HCT116 (cell line): ENCODE data around the gene PRR35. TPM values are rescaled to one million over a fixed set of nuclear protein-coding genes. Genes with fewer than 3 reads are reported as not detected.

Source experiments
- ATAC-seq: fragments of 200-7000 bp; cut with Tn5 transposase; 2 replicates; pipeline ENCODE4 v1.9.1; 2020; ENCODE audit warnings: mild to moderate bottlenecking, moderate library complexity
- BruUV-seq: library from RNA; stranded (reverse); fragments of 400-500 nt; replicated peaks from 2 replicates; lab custom pipeline; 2021; lab: Mats Ljungman, UMichigan
- CTCF ChIA-PET: fragments of 300-600 bp; sonication (Branson Sonifier 250); formaldehyde crosslinking; loops from one replicate; lab custom pipeline; 2021; ENCODE audit warnings: antibody characterized with exemption; lab: Charles Lee
- POLR2A ChIA-PET: fragments of 300-600, 350-600 bp; sonication (Branson Sonifier 250); formaldehyde crosslinking; loops from one replicate; lab custom pipeline; 2021; ENCODE audit warnings: antibody characterized with exemption; lab: Charles Lee
- RAD21 ChIA-PET, 2 experiments: fragments of 300-600 bp; sonication (Branson Sonifier 250); formaldehyde crosslinking; loops; one replicate each; lab custom pipeline; 2023; ENCODE audit warnings: low total read pairs in 2 of 2; ENCODE audit not compliant: uncharacterized antibody in 2 of 2, unreplicated experiment in 2 of 2, low non-redundant PET in 1 of 2; lab: Charles Lee
- DNase-seq: peaks from one replicate; pipeline ENCODE4 v3.0.0-alpha.2; 2010; ENCODE audit warnings: low read depth, low spot score
- H2AFZ ChIP-seq: fragments of 200-600 bp; shearing (Covaris generic), sonication (generic); 2 replicates; pipeline ENCODE4 v1.6.1; 2017; ENCODE audit warnings: low read depth, mixed run types, mixed read lengths, antibody characterized with exemption, low read length; ENCODE audit not compliant: poor library complexity, severe bottlenecking
- H3K27ac ChIP-seq: 2 replicates; pipeline ENCODE4 v1.5.1; 2012; ENCODE audit warnings: low read depth, low read length
- H3K27me3 ChIP-seq: fragments of 200-600 bp; sonication (generic); 2 replicates; pipeline ENCODE4 v1.6.1; 2016; ENCODE audit warnings: mixed run types, low read length, mixed read lengths; ENCODE audit not compliant: insufficient read depth
- H3K36me3 ChIP-seq, 2 experiments: fragments of 200-500 bp in 1 of 2; fragments of 200-600 bp in 1 of 2; sonication (Bioruptor generic) in 1 of 2; sonication (generic) in 1 of 2; 2 replicates each; pipeline versions ENCODE4 v1.5.1 to v1.6.1; 2014 to 2016; ENCODE audit warnings: low read length in 2 of 2, inconsistent platforms in 1 of 2, mixed read lengths in 1 of 2, mixed run types in 1 of 2; ENCODE audit not compliant: insufficient read depth in 2 of 2, control insufficient read depth in 1 of 2
- H3K4me1 ChIP-seq, 2 experiments: fragments of 200-600 bp in 1 of 2; sonication (generic) in 1 of 2; 2 replicates each; pipeline versions ENCODE4 v1.5.1 to v1.6.1; 2012 to 2017; ENCODE audit warnings: low read length in 2 of 2, inconsistent platforms in 1 of 2, mild to moderate bottlenecking in 1 of 2, mixed read lengths in 1 of 2, mixed run types in 1 of 2, moderate library complexity in 1 of 2; ENCODE audit not compliant: insufficient read depth in 2 of 2, control insufficient read depth in 1 of 2
- H3K4me2 ChIP-seq: fragments of 200-600 bp; sonication (generic); 2 replicates; pipeline ENCODE4 v1.6.1; 2017; ENCODE audit warnings: mixed run types, low read length, mixed read lengths
- H3K4me3 ChIP-seq, 2 experiments: fragments of 200-600 bp in 1 of 2; sonication (generic) in 1 of 2; replicated peaks in 1 of 2; 2 replicates each; pipeline ENCODE4 v1.5.1; 2011 to 2016; ENCODE audit warnings: low read length in 2 of 2, control low read depth in 1 of 2, low read depth in 1 of 2, mild to moderate bottlenecking in 1 of 2, mixed read lengths in 1 of 2, mixed run types in 1 of 2
- H3K79me2 ChIP-seq: fragments of 200-600 bp; sonication (generic); 2 replicates; pipeline ENCODE4 v1.6.1; 2017; ENCODE audit warnings: mild to moderate bottlenecking, mixed run types, low read length, moderate library complexity, mixed read lengths; ENCODE audit not compliant: insufficient read depth
- H3K9ac ChIP-seq: fragments of 200-600 bp; sonication (generic); 2 replicates; pipeline ENCODE4 v1.6.1; 2016; ENCODE audit warnings: low read length, mixed read lengths
- H3K9me2 ChIP-seq: fragments of 200-600 bp; sonication (generic), shearing (Covaris generic); 2 replicates; pipeline ENCODE4 v1.6.1; 2017; ENCODE audit warnings: mixed run types, mild to moderate bottlenecking, moderate library complexity; ENCODE audit not compliant: insufficient read depth
- H3K9me3 ChIP-seq, 2 experiments: fragments of 200-500 bp in 1 of 2; fragments of 200-600 bp in 1 of 2; sonication (Bioruptor generic) in 1 of 2; sonication (generic) in 1 of 2; 2 replicates each; pipeline ENCODE4 v1.6.1; 2014 to 2017; ENCODE audit warnings: low read length in 2 of 2, mixed read lengths in 2 of 2, inconsistent platforms in 1 of 2, low read depth in 1 of 2, mild to moderate bottlenecking in 1 of 2, mixed run types in 1 of 2, moderate library complexity in 1 of 2; ENCODE audit not compliant: control insufficient read depth in 1 of 2, insufficient read depth in 1 of 2
- H4K20me1 ChIP-seq: fragments of 200-600 bp; sonication (generic), shearing (Covaris generic); 2 replicates; pipeline ENCODE4 v1.6.1; 2017; ENCODE audit warnings: mixed run types, mild to moderate bottlenecking, moderate library complexity; ENCODE audit not compliant: insufficient read depth
- CBX3 ChIP-seq: IDR thresholded peaks from 2 replicates; pipeline ENCODE4 v1.6.1; 2012; ENCODE audit warnings: low read depth
- CEBPB ChIP-seq: IDR thresholded peaks from 2 replicates; pipeline ENCODE4 v1.6.1; 2012; ENCODE audit warnings: low read depth
- EGR1 ChIP-seq: IDR thresholded peaks from 2 replicates; pipeline ENCODE4 v1.6.1; 2012; ENCODE audit warnings: low read depth
- EZH2 ChIP-seq: fragments of 200-600 bp; sonication (generic); IDR thresholded peaks from 2 replicates; pipeline ENCODE4 v1.6.1; 2017; ENCODE audit warnings: antibody characterized with exemption, mixed run types
- EZH2phosphoT487 ChIP-seq: fragments of 200-600 bp; IDR thresholded peaks from 2 replicates; pipeline ENCODE4 v1.6.1; 2018; ENCODE audit warnings: antibody characterized with exemption, borderline replicate concordance
- FOSL1 ChIP-seq: IDR thresholded peaks from 2 replicates; pipeline ENCODE4 v1.6.1; 2012; ENCODE audit warnings: low read depth
- JUND ChIP-seq: IDR thresholded peaks from 2 replicates; pipeline ENCODE4 v1.6.1; 2012
- POLR2A ChIP-seq: IDR thresholded peaks from 2 replicates; pipeline ENCODE4 v1.7.0; 2011; ENCODE audit warnings: borderline replicate concordance; ENCODE audit not compliant: insufficient read depth, insufficient read length; ENCODE audit errors: extremely low read depth
- TCF7L2 ChIP-seq: IDR thresholded peaks from 2 replicates; pipeline ENCODE4 v1.7.0; 2011; ENCODE audit warnings: borderline replicate concordance, inconsistent platforms; ENCODE audit not compliant: insufficient read depth, insufficient read length; ENCODE audit errors: extremely low read depth
- YY1 ChIP-seq: IDR thresholded peaks from 2 replicates; pipeline ENCODE4 v1.6.1; 2011; ENCODE audit warnings: low read length, low read depth, moderate library complexity, mild to moderate bottlenecking; ENCODE audit not compliant: insufficient replicate concordance; ENCODE audit errors: extremely low read depth
- ZFX ChIP-seq: fragments of 450-650 bp; IDR thresholded peaks from 2 replicates; pipeline ENCODE4 v1.6.1; 2017
- intact Hi-C: fragments of 100-400 bp; cut with micrococcal nuclease; formaldehyde crosslinking; loops from 2 replicates; pipeline ENCODE4 v1.10.0; 2022
- total RNA-seq: library from RNA; stranded (reverse); gene quantifications from one replicate; pipeline ENCODE4 v1.2.1, GENCODE V29; 2021; ENCODE audit not compliant: unreplicated experiment
- TF ChIP-seq, protein P1 (sequence below): IDR thresholded peaks from 2 replicates; pipeline ENCODE4 v1.6.1; 2012
- TF ChIP-seq, protein P2 (sequence below): IDR thresholded peaks from 2 replicates; pipeline ENCODE4 v1.6.1; 2011; ENCODE audit warnings: mild to moderate bottlenecking, low read length, moderate library complexity; ENCODE audit not compliant: insufficient replicate concordance; ENCODE audit errors: extremely low read depth
- TF ChIP-seq, protein P3 (sequence below): IDR thresholded peaks from 2 replicates; pipeline ENCODE4 v1.6.1; 2012; ENCODE audit warnings: low read depth

PRR35 gene
- total RNA-seq, 1 experiment from 2014 or later: not detected

DNA sequence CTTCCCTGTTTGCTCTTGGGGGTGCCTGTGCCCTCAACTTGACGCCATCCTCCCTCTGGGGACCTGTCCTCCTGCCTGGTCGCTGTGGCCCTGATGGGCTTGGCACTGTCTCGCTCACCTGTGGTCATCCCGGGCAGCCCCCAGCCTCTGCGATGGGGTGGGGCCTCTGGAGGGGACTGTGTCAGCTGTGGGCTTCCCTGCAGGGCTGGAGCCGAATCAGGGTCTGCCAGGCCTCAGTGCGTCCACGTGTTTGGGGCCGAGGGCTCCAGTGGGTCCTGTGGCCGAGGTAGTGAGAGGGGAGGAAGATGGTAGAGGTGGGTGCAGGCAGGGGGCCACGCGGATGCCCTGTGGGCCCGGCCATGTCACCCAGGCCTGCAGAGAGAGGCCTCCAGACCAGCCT, 17.6 kb downstream of the PRR35 start:
- Histone ChIP-seq H3K4me3 (no peak overlapping the region), H3K79me2 (no peaks in the 10 kb centered on the region), H3K27ac (no peak overlapping the region), H3K9ac (no peak overlapping the region), H3K27me3 (no peaks in the 10 kb centered on the region), H4K20me1 (no peaks in the 10 kb centered on the region), H3K4me1 (no peaks in the 10 kb centered on the region), H2AFZ (no peak overlapping the region), H3K36me3 (no peaks in the 10 kb centered on the region), H3K9me3 (no peaks in the 10 kb centered on the region), H3K9me2 (no peaks in the 10 kb centered on the region), H3K4me2 (no peak overlapping the region)
- ATAC-seq: no peak
- ChIA-PET CTCF (no interaction called here), RAD21 (no interaction called here), POLR2A (no interaction called here)
- TF ChIP-seq, protein P1, sequence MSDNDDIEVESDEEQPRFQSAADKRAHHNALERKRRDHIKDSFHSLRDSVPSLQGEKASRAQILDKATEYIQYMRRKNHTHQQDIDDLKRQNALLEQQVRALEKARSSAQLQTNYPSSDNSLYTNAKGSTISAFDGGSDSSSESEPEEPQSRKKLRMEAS: no peak
- TF ChIP-seq CBX3: no peak
- TF ChIP-seq, protein P2, sequence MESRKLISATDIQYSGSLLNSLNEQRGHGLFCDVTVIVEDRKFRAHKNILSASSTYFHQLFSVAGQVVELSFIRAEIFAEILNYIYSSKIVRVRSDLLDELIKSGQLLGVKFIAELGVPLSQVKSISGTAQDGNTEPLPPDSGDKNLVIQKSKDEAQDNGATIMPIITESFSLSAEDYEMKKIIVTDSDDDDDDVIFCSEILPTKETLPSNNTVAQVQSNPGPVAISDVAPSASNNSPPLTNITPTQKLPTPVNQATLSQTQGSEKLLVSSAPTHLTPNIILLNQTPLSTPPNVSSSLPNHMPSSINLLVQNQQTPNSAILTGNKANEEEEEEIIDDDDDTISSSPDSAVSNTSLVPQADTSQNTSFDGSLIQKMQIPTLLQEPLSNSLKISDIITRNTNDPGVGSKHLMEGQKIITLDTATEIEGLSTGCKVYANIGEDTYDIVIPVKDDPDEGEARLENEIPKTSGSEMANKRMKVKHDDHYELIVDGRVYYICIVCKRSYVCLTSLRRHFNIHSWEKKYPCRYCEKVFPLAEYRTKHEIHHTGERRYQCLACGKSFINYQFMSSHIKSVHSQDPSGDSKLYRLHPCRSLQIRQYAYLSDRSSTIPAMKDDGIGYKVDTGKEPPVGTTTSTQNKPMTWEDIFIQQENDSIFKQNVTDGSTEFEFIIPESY: no peak
- no TSS peak for BruUV-seq
- intact Hi-C loops: loop anchor here (2.0 kb wide), 1 partner anchor 83 kb away; no protein-coding TSS in a partner anchor
- DNase-seq: no peak

DNA sequence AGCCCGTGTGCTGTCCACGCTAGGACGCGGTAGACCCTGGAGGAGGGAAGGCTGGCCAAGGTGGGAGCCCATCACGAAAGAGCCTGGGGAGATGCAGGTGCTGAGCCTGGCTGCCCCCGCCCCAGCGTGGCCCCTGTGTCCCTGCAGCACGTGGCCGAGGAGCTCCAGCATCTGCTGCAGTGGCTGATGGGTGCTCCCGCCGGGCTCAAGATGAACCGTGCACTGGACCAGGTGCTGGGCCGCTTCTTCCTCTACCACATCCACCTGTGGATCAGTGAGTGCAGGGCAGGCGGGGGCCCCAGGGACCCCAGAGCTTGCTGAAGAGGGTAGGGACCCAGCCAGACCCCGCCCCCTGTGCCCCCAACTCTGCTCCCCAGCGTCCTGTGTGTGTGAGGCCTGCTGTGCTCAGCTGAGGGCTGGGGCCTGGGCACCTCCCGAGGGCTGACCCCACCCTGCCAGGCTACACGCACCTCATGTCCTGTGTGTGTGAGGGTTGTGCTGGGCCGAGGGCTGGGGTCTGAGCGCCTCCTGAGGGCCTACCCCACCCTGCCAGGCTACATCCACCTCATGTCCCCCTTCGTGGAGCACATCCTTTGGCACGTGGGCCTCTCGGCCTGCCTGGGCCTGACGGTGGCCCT, 18.2 kb downstream of the PRR35 start:
- no TSS peak for BruUV-seq
- no peaks in the 10 kb centered on the region for H4K20me1 ChIP-seq
- no peaks in the 10 kb centered on the region for H3K27me3 ChIP-seq
- H3K4me3 ChIP-seq: no peak overlapping the region
- H3K4me2 ChIP-seq: no peak overlapping the region
- H3K9me3 ChIP-seq: no peaks in the 10 kb centered on the region
- intact Hi-C loops: loop anchor here (2.0 kb wide), 1 partner anchor 82 kb away; no protein-coding TSS in a partner anchor
- no peak overlapping the region for H2AFZ ChIP-seq
- ATAC-seq (peak; percentile 5; the same call in 1 of the 2 replicates), DNase-seq (no peak)
- ChIA-PET RAD21 (no interaction called here), CTCF (interaction anchor here (0.9 to 1.1 kb wide), 2 partner anchors 15 to 82 kb away, joined by 3 read pairs; no protein-coding TSS in a partner anchor), POLR2A (no interaction called here)
- no peak overlapping the region for H3K27ac ChIP-seq
- H3K4me1 ChIP-seq: no peaks in the 10 kb centered on the region
- no peaks in the 10 kb centered on the region for H3K36me3 ChIP-seq
- no peaks in the 10 kb centered on the region for H3K79me2 ChIP-seq
- H3K9ac ChIP-seq: no peak overlapping the region
- H3K9me2 ChIP-seq: no peaks in the 10 kb centered on the region
- TF ChIP-seq EZH2 (no peak), YY1 (no peak), TCF7L2 (no peak), FOSL1 (no peak), ZFX (no peak), JUND (no peak), CEBPB (no peak), EGR1 (no peak), EZH2phosphoT487 (no peak), POLR2A (no peak)
- TF ChIP-seq, protein P1: no peak
- TF ChIP-seq, protein P3, sequence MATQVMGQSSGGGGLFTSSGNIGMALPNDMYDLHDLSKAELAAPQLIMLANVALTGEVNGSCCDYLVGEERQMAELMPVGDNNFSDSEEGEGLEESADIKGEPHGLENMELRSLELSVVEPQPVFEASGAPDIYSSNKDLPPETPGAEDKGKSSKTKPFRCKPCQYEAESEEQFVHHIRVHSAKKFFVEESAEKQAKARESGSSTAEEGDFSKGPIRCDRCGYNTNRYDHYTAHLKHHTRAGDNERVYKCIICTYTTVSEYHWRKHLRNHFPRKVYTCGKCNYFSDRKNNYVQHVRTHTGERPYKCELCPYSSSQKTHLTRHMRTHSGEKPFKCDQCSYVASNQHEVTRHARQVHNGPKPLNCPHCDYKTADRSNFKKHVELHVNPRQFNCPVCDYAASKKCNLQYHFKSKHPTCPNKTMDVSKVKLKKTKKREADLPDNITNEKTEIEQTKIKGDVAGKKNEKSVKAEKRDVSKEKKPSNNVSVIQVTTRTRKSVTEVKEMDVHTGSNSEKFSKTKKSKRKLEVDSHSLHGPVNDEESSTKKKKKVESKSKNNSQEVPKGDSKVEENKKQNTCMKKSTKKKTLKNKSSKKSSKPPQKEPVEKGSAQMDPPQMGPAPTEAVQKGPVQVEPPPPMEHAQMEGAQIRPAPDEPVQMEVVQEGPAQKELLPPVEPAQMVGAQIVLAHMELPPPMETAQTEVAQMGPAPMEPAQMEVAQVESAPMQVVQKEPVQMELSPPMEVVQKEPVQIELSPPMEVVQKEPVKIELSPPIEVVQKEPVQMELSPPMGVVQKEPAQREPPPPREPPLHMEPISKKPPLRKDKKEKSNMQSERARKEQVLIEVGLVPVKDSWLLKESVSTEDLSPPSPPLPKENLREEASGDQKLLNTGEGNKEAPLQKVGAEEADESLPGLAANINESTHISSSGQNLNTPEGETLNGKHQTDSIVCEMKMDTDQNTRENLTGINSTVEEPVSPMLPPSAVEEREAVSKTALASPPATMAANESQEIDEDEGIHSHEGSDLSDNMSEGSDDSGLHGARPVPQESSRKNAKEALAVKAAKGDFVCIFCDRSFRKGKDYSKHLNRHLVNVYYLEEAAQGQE: no peak
